Esophagus muscularis mucosa (tissue), 4 donors: ENCODE measurements around the gene DDR1.

Experiments used
- CTCF ChIP-seq, 3 experiments: fragments of 200-600 bp in 2 of 3; fragments of 450-650 bp in 1 of 3; sonication (generic) in 2 of 3; IDR thresholded peaks; one replicate each; pipeline ENCODE4 v1.5.1; 2017 to 2019; ENCODE audit warnings: antibody characterized with exemption in 3 of 3, mild to moderate bottlenecking in 2 of 3, moderate library complexity in 1 of 3
- EP300 ChIP-seq: sonication (generic); formaldehyde crosslinking; IDR thresholded peaks from one replicate; pipeline ENCODE4 v1.6.1; 2017; ENCODE audit warnings: antibody characterized with exemption
- POLR2A ChIP-seq: fragments of 450-650 bp; IDR thresholded peaks from one replicate; pipeline ENCODE4 v1.6.1; 2017; ENCODE audit warnings: antibody characterized with exemption, moderate library complexity, mild to moderate bottlenecking, low read depth
- POLR2AphosphoS5 ChIP-seq, 2 donors: sonication (generic); formaldehyde crosslinking; IDR thresholded peaks; one replicate each; pipeline ENCODE4 v1.6.1; 2017; ENCODE audit warnings: antibody characterized with exemption in 2 of 2

- no peak for TF ChIP-seq CTCF (IDR thresholded peaks at IDR 0.05)
- no peak for TF ChIP-seq POLR2AphosphoS5 (IDR thresholded peaks at IDR 0.05)
- TF ChIP-seq EP300 = no peak
- TF ChIP-seq POLR2A = no peak
Measured at GRCh38 chr6:30947231-30947630, 62.9 kb downstream of the DDR1 start.
